Lower lobe of right lung (tissue), 2 donors: ENCODE measurements around the gene CAPZB. TPM values are rescaled to one million over a fixed set of nuclear protein-coding genes. Genes with fewer than 3 reads are reported as not detected.

Experiments used
- ATAC-seq, 2 donors: fragments of 200-7000 bp; cut with Tn5 transposase; one replicate each; pipeline ENCODE4 v1.9.1; 2020 to 2022; ENCODE audit warnings: mild to moderate bottlenecking in 2 of 2, moderate library complexity in 2 of 2
- DNase-seq: peaks from one replicate; pipeline ENCODE4 v3.0.0-alpha.2; 2020
- H3K27ac ChIP-seq: fragments of 200-600 bp; one replicate; pipeline ENCODE4 v1.8.0; 2022
- H3K27me3 ChIP-seq: fragments of 200-600 bp; one replicate; pipeline ENCODE4 v1.8.0; 2022; ENCODE audit warnings: low read depth
- H3K36me3 ChIP-seq: fragments of 200-600 bp; one replicate; pipeline ENCODE4 v1.8.0; 2022; ENCODE audit warnings: mild to moderate bottlenecking
- H3K4me1 ChIP-seq: fragments of 200-600 bp; one replicate; pipeline ENCODE4 v1.8.0; 2022
- H3K4me3 ChIP-seq: fragments of 200-600 bp; one replicate; pipeline ENCODE4 v1.8.0; 2022; ENCODE audit warnings: mild to moderate bottlenecking
- H3K9me3 ChIP-seq: fragments of 200-600 bp; one replicate; pipeline ENCODE4 v1.8.0; 2022
- intact Hi-C: fragments of 100-400 bp; cut with DNase I; formaldehyde crosslinking; loops from one replicate; pipeline ENCODE4 v1.11.0; 2022
- total RNA-seq: library from RNA; stranded (reverse); fragmentation: NEBNext Ultra II Directional; extraction: Animal tissue kit (Norgen Biotek cat#: 25700); gene quantifications from one replicate; pipeline ENCODE4 v1.2.1, GENCODE V29; 2021
- TF ChIP-seq, protein P1 (sequence below): fragments of 200-600 bp; IDR thresholded peaks from one replicate; pipeline ENCODE4 v1.8.0; 2022; ENCODE audit warnings: antibody characterized with exemption, mild to moderate bottlenecking
- donor health status: DM: no; HTN: yes; CAD: no; lungs with severe emphysema.

Gene CAPZB
- total RNA-seq, 1 donor from 2014 or later, result 236 TPM

DNA sequence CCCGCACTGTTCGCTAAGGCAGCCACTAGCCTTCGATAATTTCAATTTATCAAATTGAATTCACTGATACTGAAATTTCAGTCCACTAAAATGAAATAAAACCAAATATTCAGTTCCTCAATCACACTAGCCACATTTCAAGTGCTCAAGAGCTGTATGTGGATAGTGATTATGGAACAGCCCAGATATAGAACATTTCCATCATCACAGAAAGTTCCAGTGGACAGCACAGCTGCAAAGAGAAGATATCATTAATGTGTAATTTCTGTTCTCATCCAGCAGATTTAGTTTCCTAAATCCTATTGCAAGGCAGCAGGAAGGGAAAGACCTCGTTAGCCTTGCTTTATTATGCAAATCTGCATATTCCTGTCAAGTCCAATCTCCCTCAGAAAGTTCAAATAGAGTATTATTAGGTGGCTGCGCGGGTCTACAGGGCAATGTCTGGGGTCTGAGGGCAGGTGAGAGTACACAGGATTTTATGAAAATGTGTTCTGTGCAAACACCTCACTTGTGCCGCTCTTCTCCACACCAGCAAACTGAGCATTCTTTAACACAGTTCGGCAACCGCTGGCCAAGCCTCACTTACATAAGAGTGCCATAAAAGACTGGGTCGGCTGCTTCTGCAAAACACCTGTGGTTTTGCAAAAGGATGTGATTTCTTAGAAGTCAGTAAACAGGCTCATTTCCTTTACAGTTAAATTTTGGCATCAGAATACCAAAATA, 22.4 kb downstream of the CAPZB start:
- TF ChIP-seq, protein P1, sequence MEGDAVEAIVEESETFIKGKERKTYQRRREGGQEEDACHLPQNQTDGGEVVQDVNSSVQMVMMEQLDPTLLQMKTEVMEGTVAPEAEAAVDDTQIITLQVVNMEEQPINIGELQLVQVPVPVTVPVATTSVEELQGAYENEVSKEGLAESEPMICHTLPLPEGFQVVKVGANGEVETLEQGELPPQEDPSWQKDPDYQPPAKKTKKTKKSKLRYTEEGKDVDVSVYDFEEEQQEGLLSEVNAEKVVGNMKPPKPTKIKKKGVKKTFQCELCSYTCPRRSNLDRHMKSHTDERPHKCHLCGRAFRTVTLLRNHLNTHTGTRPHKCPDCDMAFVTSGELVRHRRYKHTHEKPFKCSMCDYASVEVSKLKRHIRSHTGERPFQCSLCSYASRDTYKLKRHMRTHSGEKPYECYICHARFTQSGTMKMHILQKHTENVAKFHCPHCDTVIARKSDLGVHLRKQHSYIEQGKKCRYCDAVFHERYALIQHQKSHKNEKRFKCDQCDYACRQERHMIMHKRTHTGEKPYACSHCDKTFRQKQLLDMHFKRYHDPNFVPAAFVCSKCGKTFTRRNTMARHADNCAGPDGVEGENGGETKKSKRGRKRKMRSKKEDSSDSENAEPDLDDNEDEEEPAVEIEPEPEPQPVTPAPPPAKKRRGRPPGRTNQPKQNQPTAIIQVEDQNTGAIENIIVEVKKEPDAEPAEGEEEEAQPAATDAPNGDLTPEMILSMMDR, result no peak
- H3K36me3 ChIP-seq, result peaks cover 4% of the 10 kb centered on the region
- H3K4me1 ChIP-seq, result peaks cover 83% of the 10 kb centered on the region
- ATAC-seq (peak; percentile 59 to 69), DNase-seq (no peak)
- no peaks in the 10 kb centered on the region for H3K9me3 ChIP-seq
- H3K4me3 ChIP-seq, result no peak overlapping the region
- intact Hi-C loops, result no loop called here
- H3K27me3 ChIP-seq, result no peaks in the 10 kb centered on the region
- peak overlapping the region; percentile 20 for H3K27ac ChIP-seq

DNA sequence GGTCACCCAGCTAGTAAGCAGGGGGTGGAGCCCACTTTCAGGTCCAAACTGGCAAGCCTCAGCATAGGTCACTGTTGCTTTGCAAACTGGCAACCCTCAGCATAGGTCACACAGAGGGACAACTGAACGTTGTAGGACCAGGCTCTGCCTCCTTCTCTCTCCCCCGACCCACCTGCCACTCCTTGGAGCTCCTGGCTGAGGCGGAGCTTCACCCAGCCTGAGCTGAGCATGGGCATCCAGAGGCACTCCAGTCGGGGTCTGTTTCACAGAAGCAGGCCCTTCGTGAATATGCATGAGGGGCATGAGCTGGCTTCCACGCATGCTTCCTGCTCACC, 24.2 kb downstream of the CAPZB start:
- intact Hi-C loops, result no loop called here
- no peak for DNase-seq
- ATAC-seq, result no peak
- Histone ChIP-seq H3K4me3 (no peak overlapping the region), H3K27me3 (no peaks in the 10 kb centered on the region), H3K27ac (peak overlapping the region; percentile 6), H3K36me3 (peaks cover 4% of the 10 kb centered on the region), H3K9me3 (no peaks in the 10 kb centered on the region), H3K4me1 (peaks cover 83% of the 10 kb centered on the region)
- TF ChIP-seq, protein P1, result no peak

DNA sequence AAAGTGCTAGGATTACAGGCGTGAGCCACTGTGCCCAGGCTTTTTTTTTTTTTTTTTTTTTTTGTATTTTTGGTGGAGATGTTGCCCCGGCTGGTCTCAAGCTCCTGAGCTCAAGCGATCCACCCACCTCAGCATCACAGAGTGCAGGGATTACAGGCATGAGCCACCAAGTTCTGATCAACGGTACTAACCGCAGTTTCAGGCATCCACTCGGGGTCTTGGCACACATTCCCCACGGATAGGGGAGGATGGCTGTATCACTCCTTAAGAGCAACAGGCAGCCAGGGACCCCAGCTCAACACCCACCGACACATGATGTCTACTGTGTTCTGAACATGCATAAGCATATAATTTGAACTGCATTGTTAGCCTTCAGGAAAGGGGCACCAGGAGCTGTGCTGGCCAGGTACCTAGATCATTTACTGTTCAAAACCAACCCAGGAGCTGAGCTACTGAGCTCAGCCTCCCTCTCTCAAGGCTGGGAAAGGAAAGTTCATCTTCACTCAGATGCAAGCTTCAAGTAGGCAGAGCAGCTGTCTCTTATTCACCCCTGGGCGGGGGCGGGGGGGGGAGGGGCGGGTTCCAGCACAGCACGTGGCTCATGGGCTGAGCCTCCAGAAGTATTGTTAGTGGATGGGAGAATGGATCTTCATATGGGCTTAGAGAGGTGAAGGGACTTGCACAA, 24.7 kb downstream of the CAPZB start:
- H3K4me1 ChIP-seq, result peaks cover 83% of the 10 kb centered on the region

DNA sequence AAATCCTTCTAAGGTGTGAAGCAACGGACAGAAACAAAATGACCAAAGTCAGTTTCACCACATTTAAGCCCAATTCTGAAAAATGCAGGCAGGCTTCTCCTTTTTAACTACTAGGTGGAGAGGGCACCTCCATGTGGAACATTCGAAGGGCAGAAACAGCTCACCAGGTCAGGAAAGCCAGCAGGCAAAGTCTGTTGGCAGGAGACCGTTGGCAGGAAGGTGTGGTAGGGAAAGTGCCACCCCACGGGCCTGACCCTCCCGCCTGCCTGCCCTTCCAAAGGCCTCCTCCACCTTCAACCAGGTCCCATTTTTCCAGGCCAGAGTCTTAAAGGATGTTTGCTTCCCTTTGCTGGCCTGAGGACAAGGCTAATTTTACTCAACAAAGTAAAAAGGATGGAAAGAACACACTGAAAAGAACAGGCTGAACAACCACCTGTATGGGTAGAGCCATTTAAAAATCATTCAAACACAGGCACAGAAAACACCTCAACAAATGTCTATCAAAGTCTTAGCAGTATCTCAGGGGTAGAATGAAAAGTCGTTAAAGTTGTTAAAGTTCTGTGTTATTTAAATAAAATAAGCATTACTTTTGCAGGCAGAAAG, 26.4 kb downstream of the CAPZB start:
- Histone ChIP-seq H3K4me3 (no peak overlapping the region), H3K27ac (peak overlapping the region; percentile 28), H3K4me1 (peaks cover 88% of the 10 kb centered on the region), H3K36me3 (peaks cover 4% of the 10 kb centered on the region), H3K9me3 (no peaks in the 10 kb centered on the region), H3K27me3 (no peaks in the 10 kb centered on the region)
- intact Hi-C loops, result no loop called here
- TF ChIP-seq, protein P1, result no peak
- DNase-seq (no peak), ATAC-seq (peak in 1 of 2 donors; percentile 28)

More for the DNA sequence above, 24.7 kb downstream of the CAPZB start:
- ATAC-seq, result no peak
- DNase-seq, result no peak
- Histone ChIP-seq H3K36me3 (peaks cover 4% of the 10 kb centered on the region), H3K4me3 (no peak overlapping the region), H3K27me3 (no peaks in the 10 kb centered on the region), H3K27ac (peak overlapping the region; percentile 6), H3K9me3 (no peaks in the 10 kb centered on the region)
- TF ChIP-seq, protein P1, result no peak
- intact Hi-C loops, result no loop called here

DNA sequence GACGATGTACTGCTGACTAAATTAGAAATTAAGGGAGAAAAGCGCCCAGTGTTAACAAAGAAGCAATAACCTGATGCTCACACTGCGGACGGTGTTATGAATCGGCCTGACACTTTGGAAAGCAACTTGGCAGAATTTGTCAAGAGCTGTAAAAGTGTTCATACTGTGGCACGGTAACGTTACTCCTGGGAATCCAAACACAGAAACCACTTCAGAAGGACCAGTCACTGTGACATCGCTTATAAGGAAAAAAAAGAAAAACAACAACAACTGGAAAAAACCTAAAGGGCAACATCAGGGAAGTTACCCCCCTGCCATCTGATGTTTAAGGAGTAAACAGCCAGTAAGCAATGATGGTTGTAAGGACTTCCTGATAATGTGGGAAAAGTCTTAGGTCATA, 27.7 kb downstream of the CAPZB start:
- TF ChIP-seq, protein P1, result no peak
- H3K27ac ChIP-seq, result no peak overlapping the region

More for the DNA sequence above, 27.7 kb downstream of the CAPZB start:
- Histone ChIP-seq H3K36me3 (peaks cover 4% of the 10 kb centered on the region), H3K9me3 (no peaks in the 10 kb centered on the region), H3K4me1 (peaks cover 88% of the 10 kb centered on the region), H3K4me3 (no peak overlapping the region), H3K27me3 (no peaks in the 10 kb centered on the region)
- intact Hi-C loops, result no loop called here
- no peak for DNase-seq
- ATAC-seq, result peak in 1 of 2 donors; percentile 9
